K562 treated with DMSO at 1 percent for 4 hours (cell line): ENCODE results near the gene SPCS2. TPM values are rescaled to one million over a fixed set of nuclear protein-coding genes. Genes with fewer than 3 reads are reported as not detected.

Experiments used
- total RNA-seq: library from RNA; unstranded; fragments of 300-600 nt; gene quantifications from 2 replicates; pipeline ENCODE4 v1.2.3, GENCODE V29; 2022; ENCODE audit not compliant: insufficient read depth

Gene SPCS2
- 57.6 and 75.7 TPM in 2 replicates for total RNA-seq

DNA sequence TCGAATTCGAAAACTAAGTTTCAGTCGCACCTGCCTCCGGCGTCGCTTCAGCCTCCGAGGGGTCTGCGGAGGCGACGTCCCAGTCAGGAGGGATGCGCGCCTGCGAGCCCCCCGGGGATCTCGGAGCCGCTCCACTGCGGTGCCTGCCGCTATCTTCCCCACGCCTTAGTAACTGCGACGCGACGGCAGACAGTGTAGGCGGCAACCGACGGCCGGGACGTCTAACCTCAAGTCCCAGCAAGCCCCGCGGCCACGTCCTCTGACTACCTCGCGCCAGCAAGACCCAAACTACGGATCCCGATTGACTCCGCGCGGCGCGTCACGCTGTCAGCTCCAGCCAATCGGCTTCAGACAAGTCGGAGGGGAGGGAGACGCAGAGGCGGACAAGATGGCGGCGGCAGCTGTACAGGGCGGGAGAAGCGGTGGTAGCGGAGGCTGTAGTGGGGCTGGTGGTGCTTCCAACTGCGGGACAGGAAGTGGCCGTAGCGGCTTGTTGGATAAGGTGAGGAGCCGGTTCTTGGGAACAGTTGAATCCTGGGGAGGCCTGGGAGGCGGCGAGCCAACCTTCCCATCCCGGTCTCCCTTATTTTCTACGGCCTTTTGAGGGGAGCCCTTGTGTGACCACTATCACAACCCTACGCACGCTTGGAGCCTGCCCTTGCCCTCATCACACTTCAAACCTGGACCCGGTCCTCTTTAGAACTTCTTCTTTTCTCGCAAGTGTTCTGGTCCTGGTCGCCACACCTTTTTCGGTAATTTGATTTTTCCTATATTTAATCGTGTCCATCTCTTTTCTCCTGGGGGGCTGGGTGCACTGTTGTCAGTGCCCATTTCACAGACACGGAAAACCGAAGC lies at the start of gene SPCS2, which contains the start of gene XRRA1:
SPCS2 (plus strand) TSS at position 369 of the 855 bp plus-strand sequence; CDS start at position 389, 20 bp downstream.
XRRA1 (minus strand) TSS at position 194 of the 855 bp plus-strand sequence. CDS start 8,213 bp downstream, outside the sequence.

DNA sequence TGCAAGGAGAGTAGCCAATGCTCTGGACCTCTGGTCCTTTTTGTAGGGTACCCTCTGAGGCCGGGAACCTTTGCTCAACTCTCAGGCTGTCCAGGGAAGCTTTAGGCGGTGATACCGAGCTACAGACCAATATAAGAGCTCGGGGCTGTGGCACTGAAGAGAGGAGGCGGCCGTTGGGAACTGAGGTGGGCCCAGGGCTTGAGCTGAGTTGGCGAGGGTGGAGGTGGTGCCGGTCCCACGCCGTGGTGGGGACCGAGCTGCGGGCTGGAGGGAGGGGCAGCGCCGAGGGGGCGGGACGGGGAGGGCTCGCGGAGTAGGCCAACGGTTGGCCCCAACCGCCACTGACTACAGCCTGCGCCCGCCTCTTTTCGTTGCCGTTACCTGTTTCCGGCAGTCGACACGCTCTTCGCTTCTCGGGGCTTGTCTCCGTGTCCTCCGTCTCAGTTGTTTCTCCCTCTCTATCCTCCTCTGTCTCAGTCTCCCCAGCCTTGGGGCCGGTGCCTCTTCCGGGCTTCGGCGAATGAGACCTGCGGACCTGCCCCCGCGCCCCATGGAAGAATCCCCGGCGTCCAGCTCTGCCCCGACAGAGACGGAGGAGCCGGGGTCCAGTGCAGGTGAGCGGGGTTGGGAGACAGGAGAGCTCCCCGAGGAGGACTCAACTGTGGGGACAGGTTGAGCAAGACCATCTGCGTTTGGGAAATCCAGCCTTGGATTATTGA lies 39.6 kb downstream of the SPCS2 start, which contains the start of gene NEU3:
NEU3 (plus strand) TSS at position 393 of the 719 bp plus-strand sequence; CDS start at position 521, 128 bp downstream.

Other genes with a start within 250 kb of the SPCS2 start
- not detected in 2 replicates for gene CHRDL2, start 217.8 kb upstream of the SPCS2 start, total RNA-seq
- 2.9 and 3.9 TPM in 2 replicates for gene RNF169, start 200.4 kb upstream of the SPCS2 start, total RNA-seq
- 8.2 and 13.7 TPM in 2 replicates for gene XRRA1, start 175 bp upstream of the SPCS2 start, total RNA-seq
- 7.7 and 12.9 TPM in 2 replicates for gene NEU3, start 39.7 kb downstream of the SPCS2 start, total RNA-seq
- gene OR2AT4, start 147.6 kb downstream of the SPCS2 start, total RNA-seq, result 0.86 and 1.1 TPM in 2 replicates
- 21.8 and 32.1 TPM in 2 replicates for gene SLCO2B1, start 201.8 kb downstream of the SPCS2 start, total RNA-seq